ENCODE measurements around the gene PHF21B. TPM values are rescaled to one million over a fixed set of nuclear protein-coding genes. Genes with fewer than 3 reads are reported as not detected.
"Not testable (repeated sequence)": the region's sequence is repeated elsewhere in the genome, so short reads cannot be mapped to it uniquely, and the experiment has no call there.

PHF21B gene
- total RNA-seq, 2 experiments from 2014 or later = not detected

- peak; percentile 0 for DNase-seq
- Mint-ChIP-seq H3K4me1 (no peaks in the 10 kb centered on the region), H3K36me3 (no peaks in the 10 kb centered on the region), H3K27ac (no peak overlapping the region), H3K4me3 (no peak overlapping the region), H3K27me3 (peaks cover 3% of the 10 kb centered on the region), H3K9me3 (no peaks in the 10 kb centered on the region)
- POLR2A ChIA-PET = interaction anchor here (0.5 kb wide), 1 partner anchor 1377 kb away, joined by 3 read pairs; no protein-coding TSS in a partner anchor
- ATAC-seq (ENCODE audit: low read depth) = no peak
Observed at GRCh38 chr22:44878483-44879300, 131.1 kb downstream of the PHF21B start.

GRCh38 chr22:44876921-44877320 lies 132.9 kb downstream of the PHF21B start:
- no peak for DNase-seq
- H3K27ac Mint-ChIP-seq = no peak overlapping the region
- H3K36me3 Mint-ChIP-seq = peaks cover 1% of the 10 kb centered on the region
- H3K4me1 Mint-ChIP-seq = no peaks in the 10 kb centered on the region
- ATAC-seq (ENCODE audit: low read depth) = no peak
- POLR2A ChIA-PET = no interaction called here
- H3K9me3 Mint-ChIP-seq = peaks cover 1% of the 10 kb centered on the region
- H3K4me3 Mint-ChIP-seq = no peak overlapping the region
- H3K27me3 Mint-ChIP-seq = peaks cover 6% of the 10 kb centered on the region

GRCh38 chr22:44871782-44872181 lies 138.0 kb downstream of the PHF21B start:
- no peak overlapping the region for H3K27ac Mint-ChIP-seq
- DNase-seq (no peak), ATAC-seq (ENCODE audit: low read depth) (no peak)
- POLR2A ChIA-PET = no interaction called here
- peaks cover 2% of the 10 kb centered on the region for H3K4me1 Mint-ChIP-seq
- peaks cover 1% of the 10 kb centered on the region for H3K36me3 Mint-ChIP-seq
- H3K4me3 Mint-ChIP-seq = no peak overlapping the region
- H3K9me3 Mint-ChIP-seq = peaks cover 4% of the 10 kb centered on the region
- H3K27me3 Mint-ChIP-seq = peaks cover 8% of the 10 kb centered on the region

- peaks cover 4% of the 10 kb centered on the region for H3K9me3 Mint-ChIP-seq
- H3K27me3 Mint-ChIP-seq = peaks cover 4% of the 10 kb centered on the region
- H3K36me3 Mint-ChIP-seq = peaks cover 1% of the 10 kb centered on the region
- peaks cover 2% of the 10 kb centered on the region for H3K4me1 Mint-ChIP-seq
- DNase-seq = no peak
- H3K27ac Mint-ChIP-seq = no peak overlapping the region
- H3K4me3 Mint-ChIP-seq = no peak overlapping the region
- POLR2A ChIA-PET = interaction anchor here (0.6 kb wide), 1 partner anchor 1773 kb away, joined by 3 read pairs; no protein-coding TSS in a partner anchor
- ATAC-seq (ENCODE audit: low read depth) = no peak
Observed at GRCh38 chr22:44870021-44870420, 139.8 kb downstream of the PHF21B start.

GRCh38 chr22:44869196-44869595 lies 140.6 kb downstream of the PHF21B start:
- no peak for DNase-seq
- Mint-ChIP-seq H3K4me1 (peaks cover 2% of the 10 kb centered on the region), H3K4me3 (no peak overlapping the region), H3K27me3 (peaks cover 4% of the 10 kb centered on the region), H3K36me3 (peaks cover 1% of the 10 kb centered on the region), H3K27ac (no peak overlapping the region), H3K9me3 (peaks cover 4% of the 10 kb centered on the region)
- POLR2A ChIA-PET = no interaction called here
- no peak for ATAC-seq (ENCODE audit: low read depth)

- H3K27me3 Mint-ChIP-seq = peaks cover 1% of the 10 kb centered on the region
- no peak overlapping the region for H3K4me3 Mint-ChIP-seq
- H3K36me3 Mint-ChIP-seq = no peaks in the 10 kb centered on the region
- DNase-seq (no peak), ATAC-seq (ENCODE audit: low read depth) (no peak)
- POLR2A ChIA-PET = no interaction called here
- peaks cover 1% of the 10 kb centered on the region for H3K4me1 Mint-ChIP-seq
- peaks cover 1% of the 10 kb centered on the region for H3K9me3 Mint-ChIP-seq
- H3K27ac Mint-ChIP-seq = no peak overlapping the region
Observed at GRCh38 chr22:44865193-44866057, 144.4 kb downstream of the PHF21B start.

GRCh38 chr22:44862981-44863860 lies 146.6 kb downstream of the PHF21B start:
- H3K9me3 Mint-ChIP-seq = no peaks in the 10 kb centered on the region
- no peak overlapping the region for H3K27ac Mint-ChIP-seq
- H3K36me3 Mint-ChIP-seq = no peaks in the 10 kb centered on the region
- no peak overlapping the region for H3K4me3 Mint-ChIP-seq
- no peaks in the 10 kb centered on the region for H3K27me3 Mint-ChIP-seq
- POLR2A ChIA-PET = no interaction called here
- no peaks in the 10 kb centered on the region for H3K4me1 Mint-ChIP-seq
- ATAC-seq (ENCODE audit: low read depth) (no peak), DNase-seq (no peak)

- no peaks in the 10 kb centered on the region for H3K36me3 Mint-ChIP-seq
- no peak overlapping the region for H3K27ac Mint-ChIP-seq
- no peaks in the 10 kb centered on the region for H3K4me1 Mint-ChIP-seq
- POLR2A ChIA-PET = no interaction called here
- H3K9me3 Mint-ChIP-seq = no peaks in the 10 kb centered on the region
- no peak for ATAC-seq (ENCODE audit: low read depth)
- H3K27me3 Mint-ChIP-seq = no peaks in the 10 kb centered on the region
- H3K4me3 Mint-ChIP-seq = no peak overlapping the region
- no peak for DNase-seq
Observed at GRCh38 chr22:44862281-44862680, 147.5 kb downstream of the PHF21B start.

GRCh38 chr22:44861245-44861644 lies 148.6 kb downstream of the PHF21B start:
- POLR2A ChIA-PET = no interaction called here
- H3K4me3 Mint-ChIP-seq = no peak overlapping the region
- no peak for DNase-seq
- no peaks in the 10 kb centered on the region for H3K4me1 Mint-ChIP-seq
- H3K9me3 Mint-ChIP-seq = no peaks in the 10 kb centered on the region
- no peaks in the 10 kb centered on the region for H3K36me3 Mint-ChIP-seq
- ATAC-seq (ENCODE audit: low read depth) = no peak
- no peaks in the 10 kb centered on the region for H3K27me3 Mint-ChIP-seq
- H3K27ac Mint-ChIP-seq = no peak overlapping the region

GRCh38 chr22:44860311-44860710 lies 149.5 kb downstream of the PHF21B start:
- POLR2A ChIA-PET = no interaction called here
- no peaks in the 10 kb centered on the region for H3K27me3 Mint-ChIP-seq
- H3K4me3 Mint-ChIP-seq = no peak overlapping the region
- no peaks in the 10 kb centered on the region for H3K4me1 Mint-ChIP-seq
- H3K9me3 Mint-ChIP-seq = no peaks in the 10 kb centered on the region
- no peak overlapping the region for H3K27ac Mint-ChIP-seq
- ATAC-seq (ENCODE audit: low read depth) (no peak), DNase-seq (no peak)
- no peaks in the 10 kb centered on the region for H3K36me3 Mint-ChIP-seq

GRCh38 chr22:44859641-44860040 lies 150.2 kb downstream of the PHF21B start:
- Mint-ChIP-seq H3K4me1 (no peaks in the 10 kb centered on the region), H3K4me3 (no peak overlapping the region), H3K36me3 (no peaks in the 10 kb centered on the region), H3K27ac (no peak overlapping the region), H3K27me3 (no peaks in the 10 kb centered on the region), H3K9me3 (no peaks in the 10 kb centered on the region)
- no peak for DNase-seq
- POLR2A ChIA-PET = no interaction called here
- no peak for ATAC-seq (ENCODE audit: low read depth)

GRCh38 chr22:44858819-44859218 lies 151.0 kb downstream of the PHF21B start:
- H3K9me3 Mint-ChIP-seq; H3K4me1 Mint-ChIP-seq; POLR2A ChIA-PET; H3K27me3 Mint-ChIP-seq; ATAC-seq (ENCODE audit: low read depth); DNase-seq; H3K27ac Mint-ChIP-seq; H3K36me3 Mint-ChIP-seq; H3K4me3 Mint-ChIP-seq: not testable (repeated sequence)

GRCh38 chr22:44855855-44856254 lies 153.9 kb downstream of the PHF21B start:
- Mint-ChIP-seq H3K4me1 (no peaks in the 10 kb centered on the region), H3K9me3 (no peaks in the 10 kb centered on the region), H3K4me3 (no peak overlapping the region), H3K36me3 (no peaks in the 10 kb centered on the region), H3K27me3 (no peaks in the 10 kb centered on the region), H3K27ac (no peak overlapping the region)
- POLR2A ChIA-PET = no interaction called here
- no peak for DNase-seq
- no peak for ATAC-seq (ENCODE audit: low read depth)

All from activated naive CD8-positive, alpha-beta T cell treated with anti-CD3 and anti-CD28 coated beads, Interleukin-2, amount 10 ng/mL, durations not matched to agents 7 days and 5 days (primary cell).